GM10266 (cell line): ENCODE data around the gene ABCB6.

Source experiments
- DNase-seq: peaks from one replicate; pipeline ENCODE4 v3.0.0; 2012; ENCODE audit errors: extremely low spot score
- TF ChIP-seq, protein P1 (sequence below): IDR thresholded peaks from 2 replicates; pipeline ENCODE4 v1.5.1; 2012; ENCODE audit warnings: mild to moderate bottlenecking, low read depth; ENCODE audit not compliant: control insufficient read depth, insufficient read depth; ENCODE audit errors: missing control alignments

ABCB6 gene

DNA sequence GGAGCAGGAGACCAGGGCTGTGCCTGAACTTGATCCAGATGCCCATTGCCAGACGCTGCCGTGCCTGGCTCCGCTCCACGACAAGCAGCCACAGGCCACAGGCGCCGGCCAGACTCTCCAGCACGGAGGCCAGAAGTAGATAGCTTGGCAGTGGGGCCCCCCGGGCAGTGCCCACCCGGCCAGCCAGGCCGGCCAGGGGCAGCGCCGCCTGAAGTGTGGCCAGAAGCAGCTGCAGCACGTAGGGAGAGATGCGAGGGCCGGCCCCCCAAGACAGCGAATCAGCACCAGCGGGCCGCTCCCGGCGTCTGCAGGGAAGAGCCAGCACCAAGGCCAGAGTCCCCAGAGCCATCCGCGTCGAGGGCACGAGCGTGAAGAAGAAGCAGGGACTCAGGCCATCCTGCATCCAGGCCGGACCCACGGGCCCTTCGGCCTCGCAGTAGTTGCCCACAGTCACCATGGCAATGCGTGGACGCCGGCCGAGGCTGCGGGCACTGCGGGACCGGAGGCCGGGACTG lies 484 bp downstream of the ABCB6 start:
- peak; percentile 57 for DNase-seq
- TF ChIP-seq, protein P1, sequence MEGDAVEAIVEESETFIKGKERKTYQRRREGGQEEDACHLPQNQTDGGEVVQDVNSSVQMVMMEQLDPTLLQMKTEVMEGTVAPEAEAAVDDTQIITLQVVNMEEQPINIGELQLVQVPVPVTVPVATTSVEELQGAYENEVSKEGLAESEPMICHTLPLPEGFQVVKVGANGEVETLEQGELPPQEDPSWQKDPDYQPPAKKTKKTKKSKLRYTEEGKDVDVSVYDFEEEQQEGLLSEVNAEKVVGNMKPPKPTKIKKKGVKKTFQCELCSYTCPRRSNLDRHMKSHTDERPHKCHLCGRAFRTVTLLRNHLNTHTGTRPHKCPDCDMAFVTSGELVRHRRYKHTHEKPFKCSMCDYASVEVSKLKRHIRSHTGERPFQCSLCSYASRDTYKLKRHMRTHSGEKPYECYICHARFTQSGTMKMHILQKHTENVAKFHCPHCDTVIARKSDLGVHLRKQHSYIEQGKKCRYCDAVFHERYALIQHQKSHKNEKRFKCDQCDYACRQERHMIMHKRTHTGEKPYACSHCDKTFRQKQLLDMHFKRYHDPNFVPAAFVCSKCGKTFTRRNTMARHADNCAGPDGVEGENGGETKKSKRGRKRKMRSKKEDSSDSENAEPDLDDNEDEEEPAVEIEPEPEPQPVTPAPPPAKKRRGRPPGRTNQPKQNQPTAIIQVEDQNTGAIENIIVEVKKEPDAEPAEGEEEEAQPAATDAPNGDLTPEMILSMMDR: no peak

DNA sequence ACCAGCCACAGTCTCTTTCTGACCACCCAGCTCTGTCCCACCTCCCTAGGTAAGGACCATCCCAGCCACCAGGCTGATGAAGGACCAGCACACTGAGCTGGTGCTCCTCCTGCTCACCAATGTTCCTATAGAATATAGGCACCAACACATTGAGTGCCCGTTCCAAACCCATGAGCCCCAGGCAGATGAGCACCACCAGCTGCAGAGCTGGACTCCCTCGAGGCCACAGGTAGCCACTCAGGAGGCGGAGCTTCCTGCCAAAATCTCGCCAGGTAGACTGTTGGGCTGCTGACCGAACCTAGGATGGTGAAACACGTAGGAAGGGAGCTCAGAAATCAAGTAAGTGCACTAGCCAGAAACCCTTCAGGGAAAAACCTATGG lies 2.2 kb downstream of the ABCB6 start:
- TF ChIP-seq, protein P1: no peak
- DNase-seq: no peak

DNA sequence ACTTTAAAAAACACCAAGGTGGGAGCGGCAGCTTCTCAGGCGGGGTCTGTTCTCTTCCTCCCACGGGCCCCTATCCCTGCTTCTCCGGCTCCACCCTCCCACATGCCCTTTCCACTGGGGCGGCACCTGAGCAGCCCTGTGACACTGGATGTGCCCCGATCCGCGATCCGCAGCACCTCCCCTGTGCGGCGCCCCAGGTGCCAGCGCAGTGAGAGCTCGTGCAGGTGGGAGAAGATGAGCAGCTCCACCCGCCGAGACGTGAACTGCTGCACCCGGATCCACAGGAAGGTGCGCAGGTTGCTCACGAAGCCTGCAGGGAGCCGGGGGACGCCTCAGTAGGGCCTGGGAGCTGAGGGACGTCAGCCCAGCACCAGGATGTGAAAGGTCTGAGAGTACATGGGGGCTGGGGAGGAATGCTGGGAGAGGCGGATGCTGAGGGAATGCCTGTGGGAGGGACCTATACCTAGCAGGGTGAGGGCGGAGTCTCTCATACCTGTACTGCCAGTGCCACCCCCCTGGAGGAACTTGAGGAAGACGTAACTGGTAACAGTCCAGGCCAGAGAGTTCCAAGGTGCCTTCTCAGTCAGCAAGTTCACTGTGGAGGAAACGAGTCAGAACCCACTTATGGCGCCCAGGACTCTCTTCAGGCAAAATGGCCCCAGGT lies 2.8 kb downstream of the ABCB6 start:
- TF ChIP-seq, protein P1: no peak
- DNase-seq: no peak

DNA sequence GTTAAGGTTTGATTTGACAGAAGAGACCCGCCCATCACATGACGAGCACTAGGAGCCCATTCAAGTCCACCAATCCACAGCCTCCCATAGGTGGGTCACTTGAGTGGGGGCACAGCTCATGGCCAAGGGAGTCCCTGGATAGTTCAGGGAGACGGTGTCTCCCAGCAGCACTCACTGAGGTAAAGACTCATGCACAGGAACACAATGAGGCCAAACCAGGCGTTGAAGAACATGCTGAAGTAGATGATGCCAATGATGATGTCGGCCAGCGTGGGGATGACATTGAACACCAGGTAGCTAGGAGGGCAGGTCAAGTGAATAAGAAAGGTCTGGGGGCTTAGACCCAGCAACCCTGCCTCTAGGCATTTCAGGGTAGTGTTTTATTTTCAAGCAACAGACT lies 4.0 kb downstream of the ABCB6 start:
- DNase-seq: no peak
- TF ChIP-seq, protein P1: no peak

DNA sequence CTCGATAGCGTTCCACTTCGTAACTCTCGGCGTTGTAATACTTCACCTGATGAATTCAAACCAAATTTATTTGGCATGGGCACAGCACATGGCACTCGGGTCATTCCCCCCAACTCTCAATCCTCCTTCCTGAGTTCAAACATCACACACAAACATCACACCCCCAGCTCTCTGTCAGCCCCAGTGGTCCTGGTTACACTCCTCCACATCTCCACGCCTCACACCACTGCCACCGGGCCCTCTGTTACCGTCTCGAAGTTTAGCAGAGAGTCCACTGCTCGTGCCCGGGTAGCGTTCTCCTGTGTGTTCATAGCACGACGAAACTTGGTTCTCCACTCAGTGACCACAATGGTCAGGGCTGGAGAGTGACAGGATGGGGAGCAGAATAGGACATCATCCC lies 4.6 kb downstream of the ABCB6 start:
- TF ChIP-seq, protein P1: no peak

DNA sequence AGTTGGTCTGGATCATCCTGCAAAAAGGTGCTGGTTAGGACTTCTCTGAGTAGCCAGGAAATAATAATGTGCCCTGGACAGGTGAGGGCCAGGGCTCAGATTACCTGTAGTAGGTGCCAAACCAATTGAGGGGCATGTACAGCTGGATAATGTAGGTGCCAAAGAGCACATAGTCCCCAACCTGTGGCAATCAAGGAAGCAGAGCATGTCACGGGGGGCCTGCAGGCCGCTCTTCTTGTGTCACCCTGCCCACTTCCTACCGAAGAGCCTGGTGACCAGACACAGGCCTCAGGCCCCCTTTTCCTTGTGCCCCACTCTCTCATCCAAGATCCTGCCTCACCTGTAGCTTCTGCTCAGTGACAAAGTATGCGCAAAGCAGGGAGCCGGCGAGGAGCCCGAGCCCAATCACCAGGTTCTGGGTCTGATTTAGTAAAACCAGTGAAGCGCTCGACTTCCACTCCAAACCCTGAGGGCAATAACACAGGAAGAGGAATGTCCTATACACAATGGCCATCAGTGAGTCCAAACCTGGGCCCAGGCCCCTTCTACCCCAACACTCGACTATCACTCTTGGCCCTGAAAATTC lies 5.2 kb downstream of the ABCB6 start:
- no peak for DNase-seq
- TF ChIP-seq, protein P1: no peak

More for the DNA sequence above, 4.6 kb downstream of the ABCB6 start:
- DNase-seq: no peak

DNA sequence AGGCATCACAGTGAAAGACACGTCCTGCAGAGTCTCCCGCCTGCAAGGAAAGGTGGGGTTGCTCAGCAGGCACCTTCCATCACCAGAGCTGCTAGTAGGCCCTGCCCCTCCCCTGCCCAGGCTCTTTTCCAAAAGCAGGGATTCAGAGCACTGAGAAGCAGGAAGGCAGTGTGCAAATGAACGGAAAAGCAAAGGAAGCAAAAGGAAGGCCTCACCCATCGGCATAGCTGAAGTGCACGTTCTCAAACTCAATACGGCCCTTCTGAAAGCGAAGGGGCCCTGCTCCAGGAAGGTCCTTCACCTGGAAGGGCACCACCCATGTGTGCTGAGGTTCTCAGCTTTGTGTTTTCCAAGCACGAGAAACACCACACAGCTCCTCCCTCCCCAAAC lies 5.7 kb downstream of the ABCB6 start:
- no peak for DNase-seq
- TF ChIP-seq, protein P1: no peak
